HepG2 (cell line): Measurements from ENCODE around the gene CNOT1. TPM values are rescaled to one million over a fixed set of nuclear protein-coding genes. Genes with fewer than 3 reads are reported as not detected.
A peak's percentile ranks its signal among the peaks of the same experiment; 100 is the strongest.

ENCODE experiments used
- CEBPG ChIP-seq: IDR thresholded peaks from 2 replicates; pipeline ENCODE4 v1.6.1; 2016
- FOXO1 ChIP-seq: sonication (generic); formaldehyde crosslinking; IDR thresholded peaks from 2 replicates; pipeline ENCODE4 v1.4.0; 2020; ENCODE audit warnings: missing genetic modification reagents
- IKZF5 ChIP-seq: IDR thresholded peaks from 2 replicates; pipeline ENCODE4 v1.6.1; 2018; ENCODE audit warnings: missing genetic modification reagents, mild to moderate bottlenecking, missing compliant biosample characterization
- JDP2 ChIP-seq: sonication (generic); formaldehyde crosslinking; IDR thresholded peaks from 2 replicates; pipeline ENCODE4 v1.8.1; 2022; ENCODE audit warnings: missing genetic modification reagents, borderline replicate concordance
- KLF11 ChIP-seq: IDR thresholded peaks from 2 replicates; pipeline ENCODE4 v1.6.1; 2016; ENCODE audit warnings: missing compliant biosample characterization
- NONO ChIP-seq, 2 experiments: fragments of 450-650 bp in 1 of 2; sonication (generic) in 1 of 2; formaldehyde crosslinking in 1 of 2; IDR thresholded peaks in 1 of 2; conservative IDR thresholded peaks in 1 of 2; 2 replicates each; pipeline versions ENCODE4 v1.6.1 to v1.8.0; 2017 to 2022; ENCODE audit warnings: mild to moderate bottlenecking in 1 of 2, missing genetic modification reagents in 1 of 2, moderate library complexity in 1 of 2
- NR0B2 ChIP-seq: sonication (generic); formaldehyde crosslinking; IDR thresholded peaks from 2 replicates; pipeline ENCODE4 v1.4.0; 2020; ENCODE audit warnings: mild to moderate bottlenecking, missing genetic modification reagents
- PHF5A ChIP-seq: IDR thresholded peaks from one replicate; pipeline ENCODE4 v1.6.1; 2018; ENCODE audit warnings: low read depth, missing genetic modification reagents; ENCODE audit not compliant: unreplicated experiment
- PLRG1 ChIP-seq: fragments of 450-650 bp; conservative IDR thresholded peaks from 2 replicates; pipeline ENCODE4 v1.6.1; 2016
- RBAK ChIP-seq: sonication (generic); formaldehyde crosslinking; IDR thresholded peaks from 2 replicates; pipeline ENCODE4 v1.5.1; 2020; ENCODE audit warnings: mild to moderate bottlenecking, missing genetic modification reagents
- SCMH1 ChIP-seq: sonication (generic); formaldehyde crosslinking; IDR thresholded peaks from 2 replicates; pipeline ENCODE4 v1.9.0; 2021; ENCODE audit warnings: missing genetic modification reagents, mild to moderate bottlenecking, borderline replicate concordance
- ZBTB4 ChIP-seq: sonication (generic); formaldehyde crosslinking; IDR thresholded peaks from 2 replicates; pipeline ENCODE4 v1.4.0; 2020; ENCODE audit warnings: missing genetic modification reagents, mild to moderate bottlenecking, borderline replicate concordance
- ZNF235 ChIP-seq: sonication (generic); formaldehyde crosslinking; IDR thresholded peaks from 2 replicates; pipeline ENCODE4 v1.8.1; 2023; ENCODE audit warnings: mild to moderate bottlenecking, missing genetic modification reagents, borderline replicate concordance
- ZNF503 ChIP-seq: sonication (generic); formaldehyde crosslinking; IDR thresholded peaks from 2 replicates; pipeline ENCODE4 v1.4.0; 2020; ENCODE audit warnings: missing genetic modification reagents
- ZNF546 ChIP-seq: sonication (generic); formaldehyde crosslinking; conservative IDR thresholded peaks from 2 replicates; pipeline ENCODE4 v1.8.1; 2023; ENCODE audit warnings: mild to moderate bottlenecking, missing genetic modification reagents
- ZNF570 ChIP-seq: sonication (generic); formaldehyde crosslinking; IDR thresholded peaks from 2 replicates; pipeline ENCODE4 v1.4.0; 2020; ENCODE audit warnings: mild to moderate bottlenecking, missing genetic modification reagents, borderline replicate concordance
- ZNF609 ChIP-seq: sonication (generic); formaldehyde crosslinking; IDR thresholded peaks from 2 replicates; pipeline ENCODE4 v1.4.0; 2020; ENCODE audit warnings: mild to moderate bottlenecking, missing genetic modification reagents, borderline replicate concordance
- ZNF782 ChIP-seq: sonication (generic); formaldehyde crosslinking; IDR thresholded peaks from 2 replicates; pipeline ENCODE4 v1.4.0; 2020; ENCODE audit warnings: missing genetic modification reagents, mild to moderate bottlenecking, borderline replicate concordance
- polyA plus RNA-seq, 8 experiments: library from polyadenylated mRNA; depleted of rRNA in 3 of 8; stranded (reverse) in 7 of 8; unstranded in 1 of 8; fragments of >200 nt; fragmentation: Illumina TruSeq in 4 of 8; extraction: Trizol in 4 of 8; gene quantifications; 2 replicates each; pipeline versions ENCODE4 v1.2.1 to v1.2.3, GENCODE V29; 2011 to 2016; ENCODE audit warnings: low read depth in 4 of 8, missing spikeins in 1 of 8, mixed read lengths in 1 of 8; ENCODE audit not compliant: insufficient read depth in 1 of 8
- total RNA-seq, 5 experiments: library from RNA; depleted of rRNA; stranded (reverse); fragments of >200 nt; fragmentation: Illumina TruSeq; extraction: Trizol; gene quantifications; 2 replicates each; pipeline ENCODE4 v1.2.3, GENCODE V29; 2016; ENCODE audit warnings: low read depth in 1 of 5

CNOT1 gene
- total and polyA plus RNA-seq, 2 of the 13 experiments (the other 11 are each of a cell fraction or from before 2014, with no cell fraction given) = 188 to 232 TPM

- TF ChIP-seq NONO (IDR thresholded peaks at IDR 0.05) (no peak), NONO (CRISPR knock-in tag; conservative IDR thresholded peaks at IDR 0.05) (peak; percentile 45; the same call in 1 of the 2 replicates), ZNF546 (no peak), PLRG1 (no peak), NR0B2 (CRISPR knock-in tag) (no peak), IKZF5 (CRISPR knock-in tag) (no peak; the same call in 1 of the 2 replicates), RBAK (CRISPR knock-in tag) (no peak), SCMH1 (CRISPR knock-in tag) (no peak), ZNF235 (CRISPR knock-in tag) (no peak), ZNF570 (CRISPR knock-in tag) (no peak), ZBTB4 (CRISPR knock-in tag) (no peak), ZNF503 (peak; percentile 56; the same call in 1 of the 2 replicates), FOXO1 (no peak), PHF5A (CRISPR knock-in tag) (no peak), CEBPG (peak; percentile 97), JDP2 (CRISPR knock-in tag) (no peak), ZNF609 (CRISPR knock-in tag) (no peak), KLF11 (CRISPR knock-in tag) (no peak), ZNF782 (CRISPR knock-in tag) (no peak)
These were observed 4.7 kb upstream of the CNOT1 start (continued) for GRCh38 chr16:58634265-58634802.
